8988T (cell line): Measurements from ENCODE around the gene CBLB.

Source experiments
- DNase-seq: peaks from one replicate; pipeline ENCODE4 v3.0.0; 2011

CBLB gene

DNA sequence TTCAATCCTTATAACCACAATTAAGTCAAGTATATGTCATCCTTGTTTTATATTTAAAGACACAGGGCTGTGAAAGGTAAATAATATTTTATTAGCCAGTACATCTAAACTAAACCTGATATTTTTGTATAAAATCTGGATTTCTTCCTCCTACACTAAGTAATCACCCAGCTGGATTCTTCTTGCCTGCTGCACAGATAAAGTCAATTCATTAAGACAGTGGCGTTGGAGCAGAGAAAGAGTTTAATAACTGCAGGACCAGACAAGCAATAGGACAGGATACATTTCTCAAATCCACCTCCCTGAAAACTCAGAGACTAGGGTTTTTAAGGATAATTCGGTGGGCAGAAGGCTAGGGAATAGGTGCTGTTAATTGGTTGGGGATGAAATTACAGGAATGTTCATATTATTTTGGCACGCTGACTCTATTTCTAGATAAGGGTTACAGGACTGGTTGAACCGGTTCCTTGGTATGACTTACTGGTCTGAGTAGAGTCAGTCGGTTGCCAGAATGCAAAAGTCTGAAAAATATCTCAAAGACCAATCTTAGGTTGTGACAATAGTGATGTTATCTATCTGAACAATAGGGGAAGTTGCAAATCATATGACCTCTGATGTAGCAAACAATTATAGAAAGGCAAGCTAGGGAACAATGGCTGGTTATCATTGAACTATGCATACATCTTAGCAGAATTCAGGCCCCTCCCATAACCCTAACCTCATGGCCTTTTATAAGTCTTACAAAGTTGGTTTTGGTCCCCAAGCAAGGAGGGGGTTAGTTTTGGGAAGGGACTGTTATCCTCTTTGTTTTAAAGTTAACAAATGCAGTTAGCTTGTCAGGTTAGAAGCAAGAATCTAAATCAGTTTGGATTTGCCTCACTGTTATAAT is 257.3 kb downstream of the CBLB start:
- no peak for DNase-seq

DNA sequence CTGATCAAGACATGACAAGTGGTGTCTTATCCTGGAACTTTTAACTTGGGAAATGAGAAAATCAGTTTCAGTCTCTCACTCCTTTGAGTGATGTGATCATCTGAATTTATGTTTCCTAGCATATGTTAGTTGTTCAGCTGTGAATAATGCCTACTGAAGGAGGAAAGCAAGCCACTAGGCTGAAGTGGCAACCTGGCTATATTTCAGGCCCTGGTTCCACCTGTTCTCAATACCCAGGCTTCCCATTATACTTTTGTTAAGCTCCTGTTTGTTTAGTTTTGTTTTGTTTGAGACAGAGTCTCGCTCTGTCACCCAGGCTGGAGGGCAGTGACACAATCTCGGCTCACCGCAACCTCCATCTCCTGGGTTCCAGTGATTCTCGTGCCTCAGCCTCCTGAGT is 258.3 kb downstream of the CBLB start:
- DNase-seq: no peak

DNA sequence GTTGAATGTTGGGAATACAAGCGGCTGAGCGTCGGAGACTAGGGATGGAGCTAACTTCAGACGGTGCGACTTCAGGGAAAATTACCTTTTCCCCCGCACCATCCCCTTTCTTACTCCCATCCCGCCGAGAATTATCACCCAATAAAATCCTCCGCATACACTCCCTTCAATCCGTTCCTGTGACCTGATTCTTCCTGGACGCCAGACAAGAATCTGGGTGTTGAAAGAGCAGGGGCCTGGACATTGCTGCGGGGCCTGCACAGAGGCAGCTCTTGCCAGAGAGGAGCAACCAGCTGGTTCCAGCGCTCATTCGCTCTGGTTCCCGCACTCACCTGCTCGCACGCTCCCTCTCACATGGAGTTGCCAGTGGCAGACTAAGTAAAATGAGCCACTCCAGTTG is 260.2 kb downstream of the CBLB start:
- DNase-seq: no peak

DNA sequence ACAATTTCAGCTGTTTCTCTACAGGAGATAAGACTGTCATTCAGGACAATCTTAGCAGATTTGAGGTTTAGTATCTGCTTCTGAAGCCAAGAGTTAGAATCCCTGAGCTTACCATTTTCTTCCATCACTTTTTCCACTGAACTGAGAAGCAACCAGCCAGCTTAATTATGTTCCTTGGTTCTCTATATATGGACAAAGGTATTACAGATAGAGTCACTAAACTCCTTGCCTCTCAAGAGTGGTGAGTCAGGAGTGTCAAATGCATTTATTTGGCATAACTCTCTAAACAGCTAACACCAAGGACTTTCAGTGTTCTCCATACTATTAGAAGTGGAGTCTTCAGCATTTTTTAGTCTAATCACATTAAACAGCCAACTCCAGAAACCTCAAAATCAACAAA is 262.8 kb downstream of the CBLB start:
- no peak for DNase-seq
